Stimulated activated CD8-positive, alpha-beta memory T cell treated with anti-CD3 and anti-CD28 coated beads, Interleukin-15, amount 100 ng/mL, for 4 hours (primary cell): ENCODE results near the gene SIGLEC10.
"Not testable (repeated sequence)": the region's sequence is repeated elsewhere in the genome, so short reads cannot be mapped to it uniquely, and the experiment has no call there.

Experiments
- DNase-seq, 2 donors: peaks; one replicate each; pipeline ENCODE4 v3.0.0-alpha.2; 2020; ENCODE audit warnings: low read depth in 2 of 2

SIGLEC10 gene

GRCh38 chr19:51417107-51417809, at the start of gene SIGLEC10:
SIGLEC10 (minus strand) TSS chr19:51417642; CDS start chr19:51417581, 61 bp downstream.
- DNase-seq, result no peak

GRCh38 chr19:51466723-51467122, 49.3 kb upstream of the SIGLEC10 start:
- DNase-seq, result no peak

- not testable (repeated sequence) for DNase-seq
Measured at GRCh38 chr19:51463976-51464581, 46.6 kb upstream of the SIGLEC10 start.

GRCh38 chr19:51462681-51463080, 45.2 kb upstream of the SIGLEC10 start:
- no peak for DNase-seq

GRCh38 chr19:51462276-51462675, 44.8 kb upstream of the SIGLEC10 start:
- no peak for DNase-seq

GRCh38 chr19:51461723-51462161, 44.3 kb upstream of the SIGLEC10 start:
- no peak for DNase-seq

- no peak for DNase-seq
Measured at GRCh38 chr19:51460164-51460992, 42.9 kb upstream of the SIGLEC10 start.

- DNase-seq, result no peak
Measured at GRCh38 chr19:51458899-51459505, 41.6 kb upstream of the SIGLEC10 start.

- DNase-seq, result no peak
Measured at GRCh38 chr19:51458051-51458645, 40.7 kb upstream of the SIGLEC10 start, which contains the start of gene SIGLEC8. SIGLEC8 (minus strand) TSS chr19:51458454; CDS start chr19:51458387, 67 bp downstream.

- no peak for DNase-seq
Measured at GRCh38 chr19:51457351-51458013, 40.0 kb upstream of the SIGLEC10 start.

- no peak for DNase-seq
Measured at GRCh38 chr19:51456541-51457290, 39.3 kb upstream of the SIGLEC10 start.

- peak in 1 of 2 donors; percentile 57 for DNase-seq
Measured at GRCh38 chr19:51450730-51451307, 33.4 kb upstream of the SIGLEC10 start.

GRCh38 chr19:51448411-51449016, 31.1 kb upstream of the SIGLEC10 start:
- peak; percentile 18 to 57 for DNase-seq

- no peak for DNase-seq
Measured at GRCh38 chr19:51448011-51448410, 30.6 kb upstream of the SIGLEC10 start.

- not testable (repeated sequence) for DNase-seq
Measured at GRCh38 chr19:51447510-51447909, 30.1 kb upstream of the SIGLEC10 start.

GRCh38 chr19:51441410-51442390, 24.3 kb upstream of the SIGLEC10 start:
- peak; percentile 77 to 90 for DNase-seq

- peak; percentile 47 to 70 for DNase-seq
Measured at GRCh38 chr19:51440846-51441409, 23.5 kb upstream of the SIGLEC10 start.

GRCh38 chr19:51440052-51440451, 22.6 kb upstream of the SIGLEC10 start:
- no peak for DNase-seq
